Right ventricle myocardium superior (tissue), 1 donor: Measurements from ENCODE around the gene KYAT1. TPM values are rescaled to one million over a fixed set of nuclear protein-coding genes. Genes with fewer than 3 reads are reported as not detected.
"Not testable (repeated sequence)": the region's sequence is repeated elsewhere in the genome, so short reads cannot be mapped to it uniquely, and the experiment has no call there.

Experiments used
- ATAC-seq: fragments of 200-7000 bp; cut with Tn5 transposase; one replicate; pipeline ENCODE4 v1.9.1; 2020; ENCODE audit warnings: mild to moderate bottlenecking; ENCODE audit not compliant: poor library complexity
- DNase-seq: peaks from one replicate; pipeline ENCODE4 v3.0.0-alpha.2; 2020
- intact Hi-C: fragments of 100-400 bp; cut with DNase I; formaldehyde crosslinking; loops from one replicate; pipeline ENCODE4 v1.11.2; 2022
- total RNA-seq: library from RNA; stranded (reverse); fragmentation: NEBNext Ultra II Directional; extraction: Animal tissue kit (Norgen Biotek cat#: 25700); gene quantifications from one replicate; pipeline ENCODE4 v1.2.1, GENCODE V29; 2021
- donor health status: DM: no; HTN: yes; CAD: no; lungs with severe emphysema.

The KYAT1 gene
- total RNA-seq, 1 donor from 2014 or later = 12.6 TPM

- ATAC-seq (no peak), DNase-seq (no peak)
- intact Hi-C loops = no loop called here
Observed at GRCh38 chr9:128807827-128808226, 73.9 kb downstream of the KYAT1 start.

DNA sequence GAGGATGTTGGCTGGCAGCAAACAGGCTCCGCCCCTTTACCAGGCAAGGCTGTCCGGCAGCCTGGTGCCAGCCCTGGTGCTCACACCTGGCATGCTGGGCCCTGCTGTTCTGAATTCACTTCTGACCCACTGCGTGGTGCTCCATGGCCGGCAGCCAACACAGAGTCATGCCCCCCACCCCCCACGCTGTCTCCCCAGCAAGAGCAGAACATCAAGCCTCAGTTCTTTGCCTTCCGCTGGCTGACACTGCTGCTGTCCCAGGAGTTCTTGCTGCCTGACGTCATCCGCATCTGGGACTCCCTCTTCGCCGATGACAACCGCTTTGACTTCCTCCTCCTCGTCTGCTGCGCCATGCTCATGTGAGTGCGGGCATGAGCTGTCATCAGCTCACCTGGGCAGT is 76.1 kb downstream of the KYAT1 start:
- intact Hi-C loops = no loop called here
- ATAC-seq (no peak), DNase-seq (no peak)

DNA sequence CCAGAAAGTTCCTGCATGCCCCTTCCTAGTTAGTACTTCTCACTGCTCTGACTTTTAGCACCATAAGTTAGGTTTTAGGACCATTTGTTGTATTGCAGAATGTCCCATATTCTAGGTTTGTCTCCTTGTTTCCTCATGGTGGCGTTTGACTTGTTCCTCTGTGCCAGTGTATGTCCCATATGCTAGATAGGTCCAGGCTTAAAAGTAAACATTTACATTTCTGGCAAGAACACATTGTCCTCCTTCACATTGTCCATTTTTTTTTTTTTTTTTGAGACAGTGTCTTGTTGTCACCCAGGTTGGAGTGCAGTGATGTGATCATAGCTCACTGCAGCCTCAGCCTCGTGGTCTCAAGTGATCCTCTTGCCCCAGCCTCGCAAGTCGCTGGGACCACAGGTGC is 79.3 kb downstream of the KYAT1 start:
- intact Hi-C loops = no loop called here
- DNase-seq = no peak
- no peak for ATAC-seq

DNA sequence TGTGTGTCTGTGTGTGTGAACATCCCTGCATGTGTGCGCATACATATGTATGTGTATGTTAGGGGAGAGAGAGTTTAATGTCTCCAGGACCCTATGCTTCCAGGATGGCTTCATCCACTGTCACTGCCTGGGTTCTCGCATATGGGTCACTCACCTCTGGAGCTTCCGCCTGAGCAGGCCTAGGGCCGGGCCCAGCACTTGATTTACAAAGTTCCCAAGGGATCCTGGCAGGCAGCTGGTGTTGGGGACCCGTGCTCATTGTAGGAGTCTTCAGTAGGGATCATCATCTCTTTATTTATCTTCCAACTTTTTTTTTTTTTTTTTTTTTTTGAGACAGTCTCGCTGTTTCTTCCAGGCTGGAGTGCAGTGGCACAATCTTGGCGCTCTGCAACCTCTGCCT is 81.7 kb downstream of the KYAT1 start:
- ATAC-seq = no peak
- DNase-seq = no peak
- intact Hi-C loops = no loop called here

DNA sequence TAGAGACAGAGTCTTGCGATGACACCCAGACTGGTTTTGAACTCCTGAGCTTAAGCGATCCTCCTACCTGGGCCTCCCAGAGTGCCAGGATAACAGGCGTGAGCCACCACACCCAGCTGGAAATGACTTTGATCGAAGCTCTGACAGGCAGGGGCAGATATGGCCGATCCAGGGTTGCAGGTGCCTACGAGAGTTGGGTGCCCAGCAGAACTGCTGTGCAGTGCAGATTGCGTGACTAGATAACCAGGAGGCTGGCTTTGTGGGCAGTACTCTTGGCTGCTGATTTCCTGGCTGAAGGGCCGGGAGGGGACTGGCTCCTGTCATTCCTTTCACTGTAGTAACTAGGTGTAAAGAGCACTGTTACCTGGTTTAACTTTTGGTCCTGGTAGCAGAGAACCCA is 82.9 kb downstream of the KYAT1 start:
- intact Hi-C loops = no loop called here
- no peak for DNase-seq

DNA sequence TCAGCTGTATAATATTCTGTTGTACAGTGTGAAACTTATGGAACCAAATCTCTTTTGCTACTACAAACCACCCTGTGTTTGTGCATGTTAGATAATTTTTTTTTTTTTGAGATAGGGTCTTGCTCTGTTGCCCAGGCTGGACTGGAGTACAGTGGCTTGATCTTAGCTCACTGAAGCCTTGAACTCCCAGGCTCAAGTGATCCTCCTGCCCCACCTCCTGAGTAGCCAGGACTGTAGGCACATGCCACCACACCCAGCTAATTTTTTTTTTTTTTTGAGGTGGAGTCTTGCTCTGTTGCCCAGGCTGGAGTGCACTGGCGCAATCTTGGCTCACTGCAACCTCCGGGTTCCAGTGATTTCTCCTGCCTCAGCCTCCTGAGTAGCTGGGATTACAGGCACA is 86.8 kb downstream of the KYAT1 start:
- DNase-seq, ATAC-seq, intact Hi-C loops: not testable (repeated sequence)

More for the DNA sequence above, 82.9 kb downstream of the KYAT1 start:
- no peak for ATAC-seq

DNA sequence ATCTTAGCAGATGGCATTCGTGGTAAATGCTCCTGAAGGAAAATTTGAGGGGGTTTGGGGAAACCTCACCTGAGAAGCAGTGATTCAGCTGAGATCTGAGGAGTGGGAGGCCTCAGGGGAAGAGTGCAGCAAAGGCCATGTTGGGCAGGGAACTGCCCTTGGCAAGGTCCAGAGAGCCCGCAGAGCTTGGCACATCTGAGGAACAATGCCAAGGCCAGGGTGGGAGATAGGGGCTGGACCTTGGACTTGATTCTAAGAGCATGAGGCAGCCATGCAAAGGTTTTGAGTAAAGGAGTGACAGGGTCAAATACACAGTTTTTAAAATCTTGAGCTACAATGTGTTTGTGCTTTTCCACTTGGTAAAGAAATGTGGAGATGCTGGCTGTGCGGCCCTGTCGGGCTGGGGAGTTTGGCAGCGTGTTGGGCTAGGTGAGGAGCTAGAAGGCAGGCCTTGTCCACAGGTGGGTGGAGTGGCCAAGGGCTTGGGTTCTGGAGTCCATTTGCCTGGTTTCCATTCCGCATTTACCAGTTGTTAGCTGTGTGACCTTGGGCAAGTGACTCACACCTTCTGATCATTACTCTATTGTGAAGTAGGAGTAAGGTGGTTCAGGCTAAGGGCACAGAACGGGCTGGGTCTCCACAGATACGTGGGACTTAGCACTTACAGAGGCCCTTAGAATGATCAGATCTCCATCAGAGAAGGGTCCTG is 88.6 kb downstream of the KYAT1 start:
- DNase-seq = no peak
- ATAC-seq = no peak
- intact Hi-C loops = no loop called here

DNA sequence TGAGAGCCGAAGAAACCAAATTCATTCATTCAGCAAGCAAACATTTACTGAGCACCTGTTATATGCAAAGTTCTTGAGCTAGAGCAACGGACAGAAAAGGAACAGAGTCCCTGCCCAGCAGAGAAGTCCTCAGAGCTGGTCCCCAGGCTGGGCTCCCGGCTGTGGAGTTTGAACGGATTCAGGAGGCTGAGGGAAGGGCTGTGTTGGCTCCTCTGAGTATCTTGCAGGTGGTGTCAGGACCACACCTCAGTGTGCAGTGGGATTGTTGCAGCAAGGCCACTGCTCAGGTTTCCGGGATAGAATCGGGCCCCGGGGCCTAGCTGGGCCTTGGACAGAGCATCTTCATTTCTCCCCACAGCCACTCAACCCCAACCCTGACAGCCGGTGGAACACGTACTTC is 89.6 kb downstream of the KYAT1 start:
- intact Hi-C loops = no loop called here
- ATAC-seq (no peak), DNase-seq (no peak)

- ATAC-seq (no peak), DNase-seq (no peak)
- intact Hi-C loops = no loop called here
Observed at GRCh38 chr9:128790536-128790935, 91.2 kb downstream of the KYAT1 start.

DNA sequence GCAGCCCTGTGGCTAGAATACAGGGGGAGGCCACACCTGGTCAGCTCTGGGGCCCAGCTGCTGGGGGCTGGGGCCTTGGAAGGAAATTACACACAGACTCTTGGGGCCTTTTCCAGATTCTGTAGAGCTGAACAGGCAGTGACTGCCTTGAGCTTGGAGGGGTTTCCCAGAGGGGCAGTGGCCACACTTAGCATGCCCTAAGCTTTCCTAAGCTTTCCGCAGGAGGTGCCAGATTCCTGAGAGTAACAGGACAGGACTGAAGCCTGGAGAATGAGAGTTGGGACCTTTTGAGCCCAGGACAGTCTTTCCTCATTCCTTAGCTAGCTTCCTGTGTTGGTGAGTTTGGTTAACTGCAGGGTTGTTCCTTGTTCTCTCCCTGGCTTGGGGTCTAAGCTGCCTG is 93.3 kb downstream of the KYAT1 start:
- ATAC-seq (no peak), DNase-seq (no peak)
- intact Hi-C loops = no loop called here

DNA sequence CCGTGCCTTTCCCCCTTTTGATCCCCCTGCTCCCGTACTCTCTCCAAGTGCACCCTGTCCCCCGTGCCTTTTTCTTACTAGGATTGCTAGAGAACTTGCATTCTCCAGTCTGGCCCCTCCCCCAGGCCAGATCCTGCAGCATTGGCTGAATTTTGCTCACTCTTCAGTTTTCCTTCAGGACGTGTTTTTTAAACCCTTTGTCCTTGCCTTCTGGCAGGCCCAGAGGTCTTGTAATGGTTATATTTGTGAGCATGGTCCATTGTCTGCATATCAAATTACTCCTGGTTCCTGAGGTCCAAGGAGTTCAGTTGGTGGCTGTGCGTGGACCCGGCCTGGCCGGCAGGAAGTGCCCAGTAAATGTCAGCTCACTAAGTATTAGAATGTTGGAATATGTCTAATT is 94.1 kb downstream of the KYAT1 start:
- intact Hi-C loops = no loop called here
- ATAC-seq = peak; percentile 6
- DNase-seq = no peak

- ATAC-seq = peak; percentile 98
- intact Hi-C loops = no loop called here
Observed at GRCh38 chr9:128786681-128787601, 94.8 kb downstream of the KYAT1 start, which contains the start of gene TBC1D13. Gene TBC1D13, plus strand, starts transcription at chr9:128787253. Its CDS starts 101 bp downstream, at chr9:128787354.

GRCh38 chr9:128785427-128785826 is 96.3 kb downstream of the KYAT1 start:
- DNase-seq = no peak
- intact Hi-C loops = no loop called here
- no peak for ATAC-seq

More at GRCh38 chr9:128786681-128787601, 94.8 kb downstream of the KYAT1 start, which contains the start of gene TBC1D13:
- DNase-seq = peak; percentile 94

Other genes with a start within 250 kb of the KYAT1 start
- 40.0 TPM for gene DYNC2I2, start 225.1 kb downstream of the KYAT1 start, total RNA-seq
- gene SET, start 192.7 kb downstream of the KYAT1 start, total RNA-seq = 167 TPM
- gene PKN3, start 179.4 kb downstream of the KYAT1 start, total RNA-seq = 5.7 TPM
- gene ZDHHC12, start 157.8 kb downstream of the KYAT1 start, total RNA-seq = 5.4 TPM
- gene ZER1, start 110.0 kb downstream of the KYAT1 start, total RNA-seq = 57.3 TPM
- gene TBC1D13, start 94.7 kb downstream of the KYAT1 start, total RNA-seq = 16.6 TPM
- gene ENDOG, start 63.5 kb downstream of the KYAT1 start, total RNA-seq = 89.0 TPM
- gene SPOUT1, start 52.2 kb downstream of the KYAT1 start, total RNA-seq = 15.8 TPM
- gene LRRC8A, start 183 bp upstream of the KYAT1 start, total RNA-seq = 20.2 TPM
- 28.7 TPM for gene PHYHD1, start 39.0 kb upstream of the KYAT1 start, total RNA-seq
- gene DOLK, start 65.7 kb upstream of the KYAT1 start, total RNA-seq = 6.4 TPM
- gene NUP188, start 65.7 kb upstream of the KYAT1 start, total RNA-seq = 21.0 TPM
- 30.8 TPM for gene SH3GLB2, start 146.4 kb upstream of the KYAT1 start, total RNA-seq
- gene MIGA2, start 154.7 kb upstream of the KYAT1 start, total RNA-seq = 32.8 TPM
- 4.4 TPM for gene DOLPP1, start 199.2 kb upstream of the KYAT1 start, total RNA-seq
- 85.4 TPM for gene CRAT, start 228.8 kb upstream of the KYAT1 start, total RNA-seq
- 179 TPM for gene PTPA, start 229.5 kb upstream of the KYAT1 start, total RNA-seq